MM.1S (cell line): Measurements from ENCODE around the gene GFRA3.

Experiments used
- EZH2 ChIP-seq: fragments of 300-600 bp; sonication (generic); optimal IDR thresholded peaks from 2 replicates; pipeline ENCODE3; 2017; ENCODE audit warnings: low read depth, mild to moderate bottlenecking, antibody characterized with exemption, low read length, mixed read lengths
- EZH2phosphoT487 ChIP-seq: fragments of 300-600 bp; sonication (generic); IDR thresholded peaks from 2 replicates; pipeline ENCODE4 v1.6.1; 2018; ENCODE audit warnings: antibody characterized with exemption, low read length
- TF ChIP-seq, protein P1 (sequence below): fragments of 300-600 bp; sonication (generic); IDR thresholded peaks from 2 replicates; pipeline ENCODE4 v1.5.1; 2016; ENCODE audit warnings: antibody characterized with exemption, low read length, mixed read lengths

- TF ChIP-seq EZH2phosphoT487 (no peak), EZH2 (no peak)
- TF ChIP-seq, protein P1, sequence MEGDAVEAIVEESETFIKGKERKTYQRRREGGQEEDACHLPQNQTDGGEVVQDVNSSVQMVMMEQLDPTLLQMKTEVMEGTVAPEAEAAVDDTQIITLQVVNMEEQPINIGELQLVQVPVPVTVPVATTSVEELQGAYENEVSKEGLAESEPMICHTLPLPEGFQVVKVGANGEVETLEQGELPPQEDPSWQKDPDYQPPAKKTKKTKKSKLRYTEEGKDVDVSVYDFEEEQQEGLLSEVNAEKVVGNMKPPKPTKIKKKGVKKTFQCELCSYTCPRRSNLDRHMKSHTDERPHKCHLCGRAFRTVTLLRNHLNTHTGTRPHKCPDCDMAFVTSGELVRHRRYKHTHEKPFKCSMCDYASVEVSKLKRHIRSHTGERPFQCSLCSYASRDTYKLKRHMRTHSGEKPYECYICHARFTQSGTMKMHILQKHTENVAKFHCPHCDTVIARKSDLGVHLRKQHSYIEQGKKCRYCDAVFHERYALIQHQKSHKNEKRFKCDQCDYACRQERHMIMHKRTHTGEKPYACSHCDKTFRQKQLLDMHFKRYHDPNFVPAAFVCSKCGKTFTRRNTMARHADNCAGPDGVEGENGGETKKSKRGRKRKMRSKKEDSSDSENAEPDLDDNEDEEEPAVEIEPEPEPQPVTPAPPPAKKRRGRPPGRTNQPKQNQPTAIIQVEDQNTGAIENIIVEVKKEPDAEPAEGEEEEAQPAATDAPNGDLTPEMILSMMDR = no peak
Measured at GRCh38 chr5:138257583-138257982, 16.8 kb downstream of the GFRA3 start.
